ENCODE measurements around the gene BEST1. TPM values are rescaled to one million over a fixed set of nuclear protein-coding genes. Genes with fewer than 3 reads are reported as not detected.

The BEST1 gene
- total RNA-seq, 1 donor from 2014 or later = 31.3 TPM

GRCh38 chr11:61913699-61914395, 36.3 kb upstream of the BEST1 start:
- ATAC-seq = no peak
- DNase-seq (ENCODE audit: low spot score) = no peak
- intact Hi-C loops (cut with DNase I) = no loop called here

GRCh38 chr11:61914471-61915171, 35.5 kb upstream of the BEST1 start:
- ATAC-seq (no peak), DNase-seq (ENCODE audit: low spot score) (no peak)
- intact Hi-C loops (cut with DNase I) = no loop called here

GRCh38 chr11:61916737-61917333, 33.3 kb upstream of the BEST1 start:
- ATAC-seq (no peak), DNase-seq (ENCODE audit: low spot score) (peak; percentile 71)
- intact Hi-C loops (cut with DNase I) = no loop called here

GRCh38 chr11:61917334-61918109, 32.6 kb upstream of the BEST1 start, which contains the start of gene RAB3IL1:
RAB3IL1 (minus strand) TSS chr11:61917566; CDS start chr11:61917367, 199 bp downstream.
- DNase-seq (ENCODE audit: low spot score) (peak; percentile 84), ATAC-seq (peak; percentile 73)
- intact Hi-C loops (cut with DNase I) = no loop called here

- no peak for ATAC-seq
- no peak for DNase-seq (ENCODE audit: low spot score)
- intact Hi-C loops (cut with DNase I) = no loop called here
Measured at GRCh38 chr11:61918251-61918937, 31.8 kb upstream of the BEST1 start.

GRCh38 chr11:61918938-61919704, 31.0 kb upstream of the BEST1 start:
- intact Hi-C loops (cut with DNase I) = no loop called here
- no peak for DNase-seq (ENCODE audit: low spot score)
- peak; percentile 14 for ATAC-seq

GRCh38 chr11:61919705-61920631, 30.2 kb upstream of the BEST1 start:
- intact Hi-C loops (cut with DNase I) = no loop called here
- ATAC-seq (no peak), DNase-seq (ENCODE audit: low spot score) (no peak)

- DNase-seq (ENCODE audit: low spot score) (no peak), ATAC-seq (no peak)
- intact Hi-C loops (cut with DNase I) = no loop called here
Measured at GRCh38 chr11:61921446-61921845, 28.7 kb upstream of the BEST1 start.

- intact Hi-C loops (cut with DNase I) = no loop called here
- peak; percentile 86 for ATAC-seq
- DNase-seq (ENCODE audit: low spot score) = peak; percentile 92
Measured at GRCh38 chr11:61922539-61922938, 27.6 kb upstream of the BEST1 start.

- ATAC-seq (peak; percentile 90), DNase-seq (ENCODE audit: low spot score) (peak; percentile 87)
- intact Hi-C loops (cut with DNase I) = no loop called here
Measured at GRCh38 chr11:61923166-61924063, 26.7 kb upstream of the BEST1 start.

- DNase-seq (ENCODE audit: low spot score) (no peak), ATAC-seq (peak; percentile 20)
- intact Hi-C loops (cut with DNase I) = no loop called here
Measured at GRCh38 chr11:61924064-61924455, 26.1 kb upstream of the BEST1 start.

GRCh38 chr11:61925736-61926135, 24.4 kb upstream of the BEST1 start:
- intact Hi-C loops (cut with DNase I) = no loop called here
- no peak for DNase-seq (ENCODE audit: low spot score)
- ATAC-seq = no peak

- ATAC-seq (no peak), DNase-seq (ENCODE audit: low spot score) (no peak)
- intact Hi-C loops (cut with DNase I) = no loop called here
Measured at GRCh38 chr11:61926235-61926634, 23.9 kb upstream of the BEST1 start.

- intact Hi-C loops (cut with DNase I) = no loop called here
- no peak for DNase-seq (ENCODE audit: low spot score)
- ATAC-seq = no peak
Measured at GRCh38 chr11:61927501-61927900, 22.6 kb upstream of the BEST1 start.

- no peak for ATAC-seq
- intact Hi-C loops (cut with DNase I) = no loop called here
- DNase-seq (ENCODE audit: low spot score) = no peak
Measured at GRCh38 chr11:61928606-61929005, 21.5 kb upstream of the BEST1 start.

GRCh38 chr11:61930933-61931332, 19.2 kb upstream of the BEST1 start:
- intact Hi-C loops (cut with DNase I) = no loop called here
- no peak for DNase-seq (ENCODE audit: low spot score)
- ATAC-seq = no peak
